Caco-2 (cell line): ENCODE results near the gene LTBP2. TPM values are rescaled to one million over a fixed set of nuclear protein-coding genes. Genes with fewer than 3 reads are reported as not detected.

Source experiments
- BruUV-seq: library from RNA; stranded (reverse); fragments of 400-500 nt; replicated peaks from 2 replicates; lab custom pipeline; 2021; lab: Mats Ljungman, UMichigan
- CTCF ChIA-PET: fragments of 300-600 bp; sonication (Branson Sonifier 250); formaldehyde crosslinking; loops from one replicate; lab custom pipeline; 2022; ENCODE audit warnings: antibody characterized with exemption; lab: Charles Lee
- POLR2A ChIA-PET: fragments of 300-600 bp; sonication (Branson Sonifier 250); formaldehyde crosslinking; loops from one replicate; lab custom pipeline; 2022; ENCODE audit warnings: antibody characterized with exemption; lab: Charles Lee
- DNase-seq, 2 experiments: peaks; one replicate each; pipeline versions ENCODE4 v3.0.0 to v3.0.0-alpha.2; 2020 to 2022
- H3K27me3 ChIP-seq: replicated peaks from 2 replicates; pipeline ENCODE4 v1.6.0; 2011; ENCODE audit warnings: low read length; ENCODE audit not compliant: control insufficient read depth, insufficient read depth
- H3K36me3 ChIP-seq: 2 replicates; pipeline ENCODE4 v1.5.1; 2011; ENCODE audit warnings: low read length; ENCODE audit not compliant: control insufficient read depth, insufficient read depth
- H3K4me1 ChIP-seq: fragments of 250-450 bp; sonication (Bioruptor Pico); 2 replicates; pipeline ENCODE4 v1.5.1; 2020; ENCODE audit warnings: mild to moderate bottlenecking
- H3K4me3 ChIP-seq: 2 replicates; pipeline ENCODE4 v1.5.1; 2011; ENCODE audit warnings: low read depth, mild to moderate bottlenecking, control low read depth, low read length
- H3K9me3 ChIP-seq: fragments of 250-450 bp; sonication (Bioruptor Pico); 2 replicates; pipeline ENCODE4 v1.5.1; 2020; ENCODE audit warnings: mild to moderate bottlenecking, moderate library complexity
- H3K27ac Mint-ChIP-seq: one replicate; pipeline ENCODE4 v1.8.0; 2022; ENCODE audit warnings: mixed read lengths; ENCODE audit not compliant: unreplicated experiment
- H3K27me3 Mint-ChIP-seq: one replicate; pipeline ENCODE4 v1.8.0; 2022; ENCODE audit warnings: mixed read lengths; ENCODE audit not compliant: insufficient read depth, unreplicated experiment
- H3K36me3 Mint-ChIP-seq: one replicate; pipeline ENCODE4 v1.8.0; 2022; ENCODE audit warnings: mild to moderate bottlenecking, mixed read lengths; ENCODE audit not compliant: insufficient read depth, unreplicated experiment
- H3K4me1 Mint-ChIP-seq: one replicate; pipeline ENCODE4 v1.8.0; 2022; ENCODE audit warnings: low read depth, mixed read lengths; ENCODE audit not compliant: unreplicated experiment
- H3K4me3 Mint-ChIP-seq: one replicate; pipeline ENCODE4 v1.8.0; 2022; ENCODE audit warnings: mild to moderate bottlenecking, moderate library complexity, mixed read lengths; ENCODE audit not compliant: unreplicated experiment
- H3K9me3 Mint-ChIP-seq: one replicate; pipeline ENCODE4 v1.8.0; 2022; ENCODE audit warnings: mixed read lengths; ENCODE audit not compliant: unreplicated experiment
- CTCF ChIP-seq, 2 experiments: fragments of 200-600 bp in 1 of 2; IDR thresholded peaks; 1 replicate in 1 of 2; 2 replicates in 1 of 2; pipeline versions ENCODE4 v1.5.1 to v1.8.0; 2011 to 2022; ENCODE audit warnings: antibody characterized with exemption in 1 of 2, control low read depth in 1 of 2, inconsistent platforms in 1 of 2, low read depth in 1 of 2, low read length in 1 of 2, mild to moderate bottlenecking in 1 of 2, moderate library complexity in 1 of 2; ENCODE audit not compliant: insufficient read depth in 1 of 2, severe bottlenecking in 1 of 2, unreplicated experiment in 1 of 2
- intact Hi-C: fragments of 100-400 bp; cut with micrococcal nuclease; formaldehyde crosslinking; loops from one replicate; pipeline ENCODE4 v1.10.0; 2022; ENCODE audit not compliant: unreplicated experiment
- total RNA-seq: library from RNA; stranded (reverse); gene quantifications from 2 replicates; pipeline ENCODE4 v1.2.3, GENCODE V29; 2022

LTBP2 gene
- total RNA-seq, 1 experiment from 2014 or later, result 0.86 TPM

- TF ChIP-seq CTCF (IDR thresholded peaks at IDR 0.05; ENCODE audit: insufficient read depth in 1 of 2, low read depth in 1 of 2, low read length in 1 of 2, severe bottlenecking in 1 of 2, unreplicated experiment in 1 of 2), result no peak
- no peaks in the 10 kb centered on the region for H3K4me1 Mint-ChIP-seq
These were observed 80.6 kb downstream of the LTBP2 start for GRCh38 chr14:74531467-74531866.

GRCh38 chr14:74531006-74531405, 81.0 kb downstream of the LTBP2 start:
- Mint-ChIP-seq H3K36me3 (no peaks in the 10 kb centered on the region), H3K4me3 (no peak overlapping the region), H3K9me3 (no peaks in the 10 kb centered on the region), H3K27me3 (no peaks in the 10 kb centered on the region), H3K27ac (no peak overlapping the region), H3K4me1 (no peaks in the 10 kb centered on the region)
- BruUV-seq, result no TSS peak
- ChIA-PET CTCF (no interaction called here), POLR2A (no interaction called here)
- Histone ChIP-seq H3K9me3 (no peaks in the 10 kb centered on the region), H3K4me3 (no peak overlapping the region), H3K4me1 (no peaks in the 10 kb centered on the region), H3K36me3 (no peaks in the 10 kb centered on the region), H3K27me3 (no peaks in the 10 kb centered on the region)
- intact Hi-C loops, result no loop called here
- no peak for DNase-seq
- no peak for TF ChIP-seq CTCF (IDR thresholded peaks at IDR 0.05; ENCODE audit: insufficient read depth in 1 of 2, low read depth in 1 of 2, low read length in 1 of 2, severe bottlenecking in 1 of 2, unreplicated experiment in 1 of 2)

More at GRCh38 chr14:74531467-74531866, 80.6 kb downstream of the LTBP2 start:
- Histone ChIP-seq H3K9me3 (no peaks in the 10 kb centered on the region), H3K27me3 (no peaks in the 10 kb centered on the region), H3K4me1 (no peaks in the 10 kb centered on the region), H3K36me3 (no peaks in the 10 kb centered on the region), H3K4me3 (no peak overlapping the region)
- Mint-ChIP-seq H3K9me3 (no peaks in the 10 kb centered on the region), H3K36me3 (no peaks in the 10 kb centered on the region), H3K27me3 (no peaks in the 10 kb centered on the region), H3K27ac (no peak overlapping the region), H3K4me3 (no peak overlapping the region)
- POLR2A ChIA-PET, result no interaction called here
- DNase-seq, result peak in 1 of 2 experiments; percentile 20
- CTCF ChIA-PET, result interaction anchor here (0.6 to 0.7 kb wide), 2 partner anchors 29 to 78 kb away, joined by 3 to 5 read pairs; no protein-coding TSS in a partner anchor
- no TSS peak for BruUV-seq
- intact Hi-C loops, result no loop called here

GRCh38 chr14:74528886-74529285, 83.2 kb downstream of the LTBP2 start:
- no peaks in the 10 kb centered on the region for H3K36me3 ChIP-seq
- Mint-ChIP-seq H3K9me3 (no peaks in the 10 kb centered on the region), H3K27me3 (no peaks in the 10 kb centered on the region), H3K4me1 (no peaks in the 10 kb centered on the region), H3K27ac (no peak overlapping the region), H3K36me3 (no peaks in the 10 kb centered on the region), H3K4me3 (no peak overlapping the region)
- ChIA-PET CTCF (interaction anchor here (1.1 kb wide), 1 partner anchor 45 kb away, joined by 3 read pairs; no protein-coding TSS in a partner anchor), POLR2A (no interaction called here)
- no peak for DNase-seq
- no peaks in the 10 kb centered on the region for H3K27me3 ChIP-seq
- no peak for TF ChIP-seq CTCF (IDR thresholded peaks at IDR 0.05; ENCODE audit: insufficient read depth in 1 of 2, low read depth in 1 of 2, low read length in 1 of 2, severe bottlenecking in 1 of 2, unreplicated experiment in 1 of 2)
- intact Hi-C loops, result no loop called here
- H3K9me3 ChIP-seq, result no peaks in the 10 kb centered on the region
- BruUV-seq, result no TSS peak
- H3K4me3 ChIP-seq, result no peak overlapping the region
- no peaks in the 10 kb centered on the region for H3K4me1 ChIP-seq
